ENCODE measurements around the gene POLD4.

The POLD4 gene

GRCh38 chr11:67314218-67314617, 39.1 kb downstream of the POLD4 start:
- no peak for DNase-seq

- no peak for DNase-seq
These were observed 40.0 kb downstream of the POLD4 start for GRCh38 chr11:67313125-67313890.

GRCh38 chr11:67312187-67313021, 40.9 kb downstream of the POLD4 start:
- DNase-seq = peak; percentile 68

GRCh38 chr11:67311556-67312082, 41.7 kb downstream of the POLD4 start:
- no peak for DNase-seq

GRCh38 chr11:67311051-67311555, 42.2 kb downstream of the POLD4 start:
- DNase-seq = no peak

GRCh38 chr11:67310246-67311050, 42.9 kb downstream of the POLD4 start:
- DNase-seq = no peak

GRCh38 chr11:67309661-67310061, 43.7 kb downstream of the POLD4 start:
- DNase-seq = no peak

- DNase-seq = no peak
These were observed 44.2 kb downstream of the POLD4 start for GRCh38 chr11:67309166-67309565.

GRCh38 chr11:67308031-67308866, 45.1 kb downstream of the POLD4 start:
- no peak for DNase-seq

- DNase-seq = no peak
These were observed 45.8 kb downstream of the POLD4 start for GRCh38 chr11:67307545-67308001.

- no peak for DNase-seq
These were observed 46.4 kb downstream of the POLD4 start for GRCh38 chr11:67306769-67307544.

GRCh38 chr11:67304511-67305113, 48.7 kb downstream of the POLD4 start:
- DNase-seq = no peak

- DNase-seq = peak; percentile 54
These were observed 49.4 kb downstream of the POLD4 start for GRCh38 chr11:67303835-67304411.

GRCh38 chr11:67303132-67303834, 50.1 kb downstream of the POLD4 start, which contains the start of gene SSH3:
SSH3 (plus strand) TSS chr11:67303530; CDS start chr11:67303626, 96 bp downstream.
- DNase-seq = peak; percentile 64

GRCh38 chr11:67302571-67303131, 50.7 kb downstream of the POLD4 start:
- DNase-seq = no peak

- DNase-seq = no peak
These were observed 51.3 kb downstream of the POLD4 start for GRCh38 chr11:67301951-67302516.

GRCh38 chr11:67301313-67301921, 51.9 kb downstream of the POLD4 start:
- DNase-seq = no peak

Data from CD4-positive, alpha-beta T cell treated with Interleukin-17A for 4 hours (primary cell).